ENCODE results near the gene OTOF. TPM values are rescaled to one million over a fixed set of nuclear protein-coding genes. Genes with fewer than 3 reads are reported as not detected.

OTOF gene
- total and polyA plus RNA-seq, 2 of the 13 experiments (the other 11 are each of a cell fraction or from before 2014, with no cell fraction given), result 0.04 TPM; not detected in 1

- WGBS (ENCODE audit: low lambda C conversion rate), result 8% methylated on average over 16 of the region's 21 CpGs
- FAIRE-seq (no peak), ATAC-seq (no peak), DNase-seq (ENCODE audit: low spot score) (no peak)
- H3K27me3 ChIP-seq (ENCODE audit: control insufficient read depth in 1 of 2, insufficient read depth in 2 of 2, low read length in 2 of 2), result peaks cover 16 to 78% of the 10 kb centered on the region in 2 experiments
- no peak overlapping the region for H3K4me3 ChIP-seq (replicated peaks in 1 of 3; ENCODE audit: insufficient read depth in 1 of 3, low read depth in 2 of 3, low read length in 3 of 3)
- intact Hi-C loops (cut with micrococcal nuclease; ENCODE audit: unreplicated experiment), result no loop called here
- no peak overlapping the region for H3K4me2 ChIP-seq (ENCODE audit: low read depth, low read length)
- no peaks in the 10 kb centered on the region for H3K4me1 ChIP-seq (ENCODE audit: insufficient read depth, low read length)
- BruUV-seq (replicated peaks), result no TSS peak
- H4K20me1 ChIP-seq (ENCODE audit: insufficient read depth, low read length), result no peaks in the 10 kb centered on the region; the same call in 1 of the 2 replicates
- no peak overlapping the region for H2AFZ ChIP-seq (ENCODE audit: low read length)
- no peaks in the 10 kb centered on the region for H3K79me2 ChIP-seq (ENCODE audit: insufficient read depth, low read length)
- no peak overlapping the region for H3K9ac ChIP-seq (ENCODE audit: insufficient read depth, low read depth, low read length)
- H3K9me3 ChIP-seq (ENCODE audit: low read length), result no peaks in the 10 kb centered on the region
- POLR2A ChIA-PET, result no interaction called here
- CTCF ChIA-PET (ENCODE audit: low intra/inter-chr PET ratio, low total read pairs), result no interaction called here
- no peak overlapping the region for H3K27ac ChIP-seq (ENCODE audit: extremely low read length, insufficient read depth, low read length)
- TF ChIP-seq RARA (CRISPR knock-in tag; IDR thresholded peaks at IDR 0.05) (no peak), STAG1 (CRISPR knock-in tag; IDR thresholded peaks at IDR 0.05) (no peak), ZNF430 (CRISPR knock-in tag; IDR thresholded peaks at IDR 0.05) (no peak), ZNF609 (CRISPR knock-in tag; IDR thresholded peaks at IDR 0.05; ENCODE audit: borderline replicate concordance) (no peak), NRL (CRISPR knock-in tag; IDR thresholded peaks at IDR 0.05; ENCODE audit: borderline replicate concordance) (no peak), SMAD3 (CRISPR knock-in tag; IDR thresholded peaks at IDR 0.05) (no peak), WIZ (CRISPR knock-in tag; IDR thresholded peaks at IDR 0.05) (no peak)
- no peaks in the 10 kb centered on the region for H3K36me3 ChIP-seq (replicated peaks in 1 of 2; ENCODE audit: control insufficient read depth in 1 of 2, insufficient read depth in 2 of 2, low read length in 2 of 2)
- in situ Hi-C loops (cut with HindIII; ENCODE audit: extremely low pct_ligation_motif_present, low pct_unique_long_range_greater_than_20kb), result no loop called here
Measured at GRCh38 chr2:26510344-26510973, 32.5 kb upstream of the OTOF start.

All from HepG2 (cell line).